ENCODE measurements around the gene CRCP.

The CRCP gene

DNA sequence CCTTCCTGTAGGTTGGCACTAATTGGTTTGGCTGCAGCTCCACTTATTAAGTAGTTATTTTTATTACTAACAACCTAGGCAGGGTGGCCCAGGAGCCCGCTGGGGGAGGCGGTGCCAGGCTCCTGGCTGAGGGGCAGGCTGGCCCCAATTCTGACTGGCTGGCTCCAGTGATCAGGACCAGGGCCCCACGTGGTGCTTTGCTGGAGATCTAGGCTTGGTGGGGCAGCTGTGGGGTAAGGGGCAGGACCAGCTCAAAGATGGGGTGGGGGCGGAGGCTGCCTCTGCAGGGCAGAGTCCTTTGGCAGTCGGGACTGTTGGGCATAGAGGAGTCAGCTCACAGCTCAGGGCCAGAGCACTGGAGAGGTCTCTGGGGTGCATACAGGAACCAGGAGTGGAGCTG lies 36.6 kb upstream of the CRCP start:
- DNase-seq (ENCODE audit: low spot score), result no peak
- TF ChIP-seq, protein P1, sequence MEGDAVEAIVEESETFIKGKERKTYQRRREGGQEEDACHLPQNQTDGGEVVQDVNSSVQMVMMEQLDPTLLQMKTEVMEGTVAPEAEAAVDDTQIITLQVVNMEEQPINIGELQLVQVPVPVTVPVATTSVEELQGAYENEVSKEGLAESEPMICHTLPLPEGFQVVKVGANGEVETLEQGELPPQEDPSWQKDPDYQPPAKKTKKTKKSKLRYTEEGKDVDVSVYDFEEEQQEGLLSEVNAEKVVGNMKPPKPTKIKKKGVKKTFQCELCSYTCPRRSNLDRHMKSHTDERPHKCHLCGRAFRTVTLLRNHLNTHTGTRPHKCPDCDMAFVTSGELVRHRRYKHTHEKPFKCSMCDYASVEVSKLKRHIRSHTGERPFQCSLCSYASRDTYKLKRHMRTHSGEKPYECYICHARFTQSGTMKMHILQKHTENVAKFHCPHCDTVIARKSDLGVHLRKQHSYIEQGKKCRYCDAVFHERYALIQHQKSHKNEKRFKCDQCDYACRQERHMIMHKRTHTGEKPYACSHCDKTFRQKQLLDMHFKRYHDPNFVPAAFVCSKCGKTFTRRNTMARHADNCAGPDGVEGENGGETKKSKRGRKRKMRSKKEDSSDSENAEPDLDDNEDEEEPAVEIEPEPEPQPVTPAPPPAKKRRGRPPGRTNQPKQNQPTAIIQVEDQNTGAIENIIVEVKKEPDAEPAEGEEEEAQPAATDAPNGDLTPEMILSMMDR (IDR thresholded peaks at IDR 0.05; ENCODE audit: borderline replicate concordance, control extremely low read depth, extremely low read depth, insufficient read depth, missing control alignments), result no peak
- in situ Hi-C loops (cut with MboI; ENCODE audit: low sequenced_read_pairs, unreplicated experiment), result no loop called here

DNA sequence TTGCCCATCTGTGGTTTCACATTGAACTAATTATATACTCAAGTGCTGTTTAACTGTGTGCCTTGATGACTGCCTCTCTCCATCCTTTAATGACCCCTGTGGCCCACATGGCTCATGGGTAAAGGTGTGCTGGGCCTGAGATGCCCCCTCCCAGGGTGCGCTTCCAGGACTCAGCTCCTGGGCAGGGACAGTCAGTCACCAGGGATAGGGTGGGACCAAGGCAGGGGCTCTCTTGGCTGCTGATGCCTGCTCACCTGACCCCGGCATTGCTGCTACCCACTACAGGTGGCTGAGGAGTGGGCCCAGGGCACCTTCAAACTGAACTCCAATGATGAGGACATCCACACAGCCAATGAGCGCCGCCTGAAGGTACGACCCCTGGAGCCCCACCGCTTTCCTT lies 32.6 kb upstream of the CRCP start:
- no peak for DNase-seq (ENCODE audit: low spot score)
- TF ChIP-seq, protein P1 (IDR thresholded peaks at IDR 0.05; ENCODE audit: borderline replicate concordance, control extremely low read depth, extremely low read depth, insufficient read depth, missing control alignments), result no peak
- in situ Hi-C loops (cut with MboI; ENCODE audit: low sequenced_read_pairs, unreplicated experiment), result no loop called here

DNA sequence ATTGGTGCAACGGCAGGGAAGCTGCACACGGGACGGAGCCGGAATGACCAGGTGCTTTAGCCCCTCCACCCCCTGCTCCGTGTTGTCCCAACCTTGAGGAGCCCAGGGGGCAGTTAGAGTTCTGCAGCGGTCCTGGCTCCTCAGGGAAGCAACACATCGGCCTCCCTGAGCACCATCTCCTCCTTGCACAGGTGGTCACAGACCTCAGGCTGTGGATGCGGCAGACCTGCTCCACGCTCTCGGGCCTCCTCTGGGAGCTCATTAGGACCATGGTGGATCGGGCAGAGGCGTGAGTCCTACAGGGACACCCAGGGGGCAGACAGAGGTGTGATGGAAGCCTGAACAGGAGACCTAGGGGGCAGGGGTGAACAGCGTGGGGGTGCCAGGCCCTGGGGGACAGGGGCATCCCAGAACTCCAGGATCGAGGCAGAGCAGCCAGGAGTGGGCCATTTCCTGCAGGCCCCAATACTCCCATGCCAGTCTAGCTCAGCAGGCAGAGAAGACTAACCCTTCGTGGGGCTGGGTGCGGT lies 31.7 kb upstream of the CRCP start:
- TF ChIP-seq, protein P1 (IDR thresholded peaks at IDR 0.05; ENCODE audit: borderline replicate concordance, control extremely low read depth, extremely low read depth, insufficient read depth, missing control alignments), result no peak
- no peak for DNase-seq (ENCODE audit: low spot score)
- in situ Hi-C loops (cut with MboI; ENCODE audit: low sequenced_read_pairs, unreplicated experiment), result no loop called here

GRCh38 chr7:66083677-66084076 lies 31.0 kb upstream of the CRCP start:
- in situ Hi-C loops (cut with MboI; ENCODE audit: low sequenced_read_pairs, unreplicated experiment), result no loop called here
- TF ChIP-seq, protein P1 (IDR thresholded peaks at IDR 0.05; ENCODE audit: borderline replicate concordance, control extremely low read depth, extremely low read depth, insufficient read depth, missing control alignments), result no peak
- DNase-seq (ENCODE audit: low spot score), result no peak

DNA sequence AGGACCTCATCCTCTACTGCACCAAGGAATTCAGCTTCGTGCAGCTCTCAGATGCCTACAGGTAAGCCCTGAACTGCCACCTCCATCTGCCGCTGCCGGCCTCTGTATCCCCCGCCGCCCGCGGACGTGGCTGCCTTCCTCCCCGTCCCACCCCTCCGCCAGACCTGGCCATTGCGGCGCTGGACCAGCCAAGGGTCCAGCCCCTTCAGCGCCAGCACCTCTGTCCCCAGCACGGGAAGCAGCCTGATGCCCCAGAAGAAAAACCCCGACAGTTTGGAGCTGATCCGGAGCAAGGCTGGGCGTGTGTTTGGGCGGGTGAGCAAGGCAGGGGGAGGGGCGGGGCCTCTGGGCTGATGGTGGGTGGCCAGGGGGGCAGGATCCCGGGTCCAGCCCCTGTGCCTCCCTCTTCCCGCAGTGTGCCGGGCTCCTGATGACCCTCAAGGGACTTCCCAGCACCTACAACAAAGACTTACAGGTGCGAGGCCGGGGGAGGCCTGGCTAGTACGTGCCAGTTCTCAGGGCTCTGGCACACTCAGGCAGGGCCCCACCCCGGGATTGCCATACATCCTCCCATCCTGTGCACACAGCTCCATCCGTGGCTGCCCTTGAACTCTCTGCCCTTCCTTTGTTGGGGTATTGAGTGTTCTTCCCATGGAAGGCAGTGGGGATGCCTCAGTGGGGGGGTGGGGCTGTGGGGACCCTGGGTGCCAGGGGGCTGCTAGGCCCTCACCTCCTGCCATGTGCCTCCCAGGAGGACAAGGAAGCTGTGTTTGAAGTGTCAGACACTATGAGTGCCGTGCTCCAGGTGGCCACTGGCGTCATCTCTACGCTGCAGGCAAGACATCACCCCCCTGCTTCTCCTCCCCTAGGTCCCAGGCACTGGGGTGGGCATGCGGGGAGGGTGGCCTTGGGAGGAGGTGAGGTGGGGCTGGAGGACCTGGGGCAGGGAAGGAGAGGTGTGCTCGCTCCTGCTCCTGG lies 25.5 kb upstream of the CRCP start:
- TF ChIP-seq, protein P1 (IDR thresholded peaks at IDR 0.05; ENCODE audit: borderline replicate concordance, control extremely low read depth, extremely low read depth, insufficient read depth, missing control alignments), result no peak
- in situ Hi-C loops (cut with MboI; ENCODE audit: low sequenced_read_pairs, unreplicated experiment), result no loop called here
- no peak for DNase-seq (ENCODE audit: low spot score)

DNA sequence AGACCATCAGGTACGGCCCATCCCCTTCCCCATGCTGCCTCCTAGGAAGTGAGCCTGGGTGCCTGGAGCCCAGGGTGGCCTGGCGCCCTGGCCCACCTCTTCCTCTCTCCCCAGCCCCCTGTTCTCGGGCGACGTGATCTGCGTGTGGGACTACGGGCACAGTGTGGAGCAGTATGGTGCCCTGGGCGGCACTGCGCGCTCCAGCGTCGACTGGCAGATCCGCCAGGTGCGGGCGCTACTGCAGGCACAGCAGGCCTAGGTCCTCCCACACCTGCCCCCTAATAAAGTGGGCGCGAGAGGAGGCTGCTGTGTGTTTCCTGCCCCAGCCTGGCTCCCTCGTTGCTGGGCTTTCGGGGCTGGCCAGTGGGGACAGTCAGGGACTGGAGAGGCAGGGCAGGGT lies 22.0 kb upstream of the CRCP start:
- in situ Hi-C loops (cut with MboI; ENCODE audit: low sequenced_read_pairs, unreplicated experiment), result no loop called here
- TF ChIP-seq, protein P1 (IDR thresholded peaks at IDR 0.05; ENCODE audit: borderline replicate concordance, control extremely low read depth, extremely low read depth, insufficient read depth, missing control alignments), result no peak
- DNase-seq (ENCODE audit: low spot score), result no peak

Data from GM13976 (cell line).